GM23248 (cell line): ENCODE results near the gene TRIM32. TPM values are rescaled to one million over a fixed set of nuclear protein-coding genes. Genes with fewer than 3 reads are reported as not detected.
"Not testable (repeated sequence)": the region's sequence is repeated elsewhere in the genome, so short reads cannot be mapped to it uniquely, and the experiment has no call there.

ENCODE experiments used
- DNase-seq: peaks from one replicate; pipeline ENCODE4 v3.0.0-alpha.2; 2015
- H2AFZ ChIP-seq: fragments of 200-600 bp; sonication (generic); 2 replicates; pipeline ENCODE4 v1.6.1; 2016; ENCODE audit warnings: antibody characterized with exemption
- H3F3A ChIP-seq: fragments of 200-600 bp; sonication (generic); 2 replicates; pipeline ENCODE4 v1.6.1; 2016; ENCODE audit warnings: mild to moderate bottlenecking, antibody characterized with exemption, mixed run types; ENCODE audit not compliant: insufficient read depth
- H3K27ac ChIP-seq: fragments of 200-600 bp; sonication (generic); 2 replicates; pipeline ENCODE4 v1.5.1; 2016; ENCODE audit warnings: mild to moderate bottlenecking
- H3K27me3 ChIP-seq: fragments of 200-600 bp; sonication (generic); replicated peaks from 2 replicates; pipeline ENCODE4 v1.6.1; 2016; ENCODE audit warnings: mild to moderate bottlenecking; ENCODE audit not compliant: insufficient read depth
- H3K36me3 ChIP-seq: fragments of 200-600 bp; sonication (generic); 2 replicates; pipeline ENCODE4 v1.6.1; 2016; ENCODE audit warnings: low read depth, mild to moderate bottlenecking
- H3K4me1 ChIP-seq: fragments of 200-600 bp; sonication (generic); 2 replicates; pipeline ENCODE4 v1.6.1; 2016; ENCODE audit warnings: mild to moderate bottlenecking; ENCODE audit not compliant: insufficient read depth
- H3K4me2 ChIP-seq: fragments of 200-600 bp; sonication (generic); one replicate; pipeline ENCODE4 v1.6.1; 2016; ENCODE audit warnings: mild to moderate bottlenecking; ENCODE audit not compliant: unreplicated experiment
- H3K4me3 ChIP-seq: fragments of 200-600 bp; sonication (generic); 2 replicates; pipeline ENCODE4 v1.5.1; 2016; ENCODE audit warnings: mild to moderate bottlenecking
- H3K79me2 ChIP-seq: fragments of 200-600 bp; sonication (generic); 2 replicates; pipeline ENCODE4 v1.6.1; 2016; ENCODE audit warnings: mild to moderate bottlenecking; ENCODE audit not compliant: insufficient read depth
- H3K9ac ChIP-seq: fragments of 200-600 bp; sonication (generic); 2 replicates; pipeline ENCODE4 v1.6.1; 2016; ENCODE audit warnings: mild to moderate bottlenecking
- H3K9me2 ChIP-seq: fragments of 200-600 bp; sonication (generic); 2 replicates; pipeline ENCODE4 v1.6.1; 2016; ENCODE audit warnings: mixed run types, mild to moderate bottlenecking, moderate library complexity; ENCODE audit not compliant: insufficient read depth
- H3K9me3 ChIP-seq: fragments of 200-600 bp; sonication (generic); one replicate; pipeline ENCODE4 v1.6.1; 2017; ENCODE audit warnings: low read depth
- H4K20me1 ChIP-seq: fragments of 200-600 bp; sonication (generic); 2 replicates; pipeline ENCODE4 v1.6.0; 2016; ENCODE audit not compliant: insufficient read depth
- EZH2 ChIP-seq: fragments of 200-600 bp; sonication (generic); IDR thresholded peaks from 2 replicates; pipeline ENCODE4 v1.6.1; 2018; ENCODE audit warnings: antibody characterized with exemption, mild to moderate bottlenecking; ENCODE audit not compliant: insufficient read depth, poor library complexity, severe bottlenecking
- EZH2phosphoT487 ChIP-seq: fragments of 200-600 bp; sonication (generic); IDR thresholded peaks from 2 replicates; pipeline ENCODE4 v1.6.1; 2018; ENCODE audit warnings: antibody characterized with exemption, moderate library complexity, mild to moderate bottlenecking, low read depth; ENCODE audit not compliant: insufficient read depth
- WGBS, 2 experiments: methylation state at CpG; one replicate each; pipeline ENCODE4 v1.1.6; 2015 to 2017; ENCODE audit warnings: low lambda C conversion rate in 2 of 2, low coverage in 1 of 2; ENCODE audit errors: missing lambda C conversion rate in 2 of 2; 5-methylcytosine and 5-hydroxymethylcytosine counted together
- in situ Hi-C: fragments of 300-500 bp; cut with MboI; formaldehyde crosslinking; loops from 2 replicates; pipeline ENCODE4 v1.15.0; 2020
- polyA plus RNA-seq: library from polyadenylated mRNA; unstranded; fragments of >200 nt; fragmentation: Nextera tagmentation; extraction: Ambion mirVana; gene quantifications from 2 replicates; pipeline ENCODE4 v1.2.1, GENCODE V29; 2016
- total RNA-seq: library from RNA; depleted of rRNA; stranded (reverse); fragments of >200 nt; shearing (Covaris generic); gene quantifications from 2 replicates; pipeline ENCODE4 v1.2.3, GENCODE V29; 2014

Gene TRIM32
- total and polyA plus RNA-seq, 2 experiments from 2014 or later, result 34.5 to 41.9 TPM

GRCh38 chr9:116689486-116690032 is 2.5 kb downstream of the TRIM32 start:
- Histone ChIP-seq H3K4me2 (peak overlapping the region; percentile 93), H3K27me3 (no peaks in the 10 kb centered on the region)
- 89% methylated on average over 3 of the region's 3 CpGs for WGBS, 2 experiments

GRCh38 chr9:116690805-116691204 is 3.7 kb downstream of the TRIM32 start:
- H4K20me1 ChIP-seq, H3K27me3 ChIP-seq, in situ Hi-C loops, H3K9me3 ChIP-seq, H3K9ac ChIP-seq, DNase-seq, H3K4me2 ChIP-seq, H3K36me3 ChIP-seq, H2AFZ ChIP-seq, H3K4me3 ChIP-seq, H3K9me2 ChIP-seq: not testable (repeated sequence)
- Histone ChIP-seq H3K4me1 (peaks cover 82% of the 10 kb centered on the region), H3F3A (peaks cover 63% of the 10 kb centered on the region), H3K79me2 (peaks cover 90% of the 10 kb centered on the region), H3K27ac (peak overlapping the region; percentile 88; the same call in 1 of the 2 replicates)

More at GRCh38 chr9:116689486-116690032, 2.5 kb downstream of the TRIM32 start:
- no peaks in the 10 kb centered on the region for H3K9me3 ChIP-seq
- peak overlapping the region; percentile 99 for H3K4me3 ChIP-seq
- peak overlapping the region; percentile 48; the same call in 1 of the 2 replicates for H3K27ac ChIP-seq
- H3K9ac ChIP-seq, result peak overlapping the region; percentile 91; the same call in 1 of the 2 replicates
- peaks cover 52% of the 10 kb centered on the region for H3F3A ChIP-seq
- peaks cover 84% of the 10 kb centered on the region for H3K79me2 ChIP-seq
- no peaks in the 10 kb centered on the region for H3K9me2 ChIP-seq
- peaks cover 74% of the 10 kb centered on the region for H3K4me1 ChIP-seq
- in situ Hi-C loops, result no loop called here
- H2AFZ ChIP-seq, result no peak overlapping the region
- no peaks in the 10 kb centered on the region for H4K20me1 ChIP-seq
- no peaks in the 10 kb centered on the region for H3K36me3 ChIP-seq
- TF ChIP-seq EZH2phosphoT487 (no peak), EZH2 (no peak)
- DNase-seq, result no peak

- Histone ChIP-seq H3K9me2 (no peaks in the 10 kb centered on the region), H3K36me3 (peaks cover 6% of the 10 kb centered on the region; the same call in 1 of the 2 replicates), H3K9me3 (no peaks in the 10 kb centered on the region), H3K9ac (no peak overlapping the region), H3K79me2 (peaks cover 90% of the 10 kb centered on the region), H3K4me1 (peaks cover 82% of the 10 kb centered on the region), H3K4me3 (no peak overlapping the region), H3F3A (peaks cover 71% of the 10 kb centered on the region), H3K4me2 (no peak overlapping the region), H4K20me1 (no peaks in the 10 kb centered on the region), H3K27ac (peak overlapping the region; percentile 88), H3K27me3 (no peaks in the 10 kb centered on the region), H2AFZ (no peak overlapping the region)
- in situ Hi-C loops, result no loop called here
- WGBS, 2 experiments, result 97 to 100% methylated on average over 3 of the region's 3 CpGs
- TF ChIP-seq EZH2 (no peak), EZH2phosphoT487 (no peak)
- DNase-seq, result no peak
Observed at GRCh38 chr9:116691607-116692006, 4.5 kb downstream of the TRIM32 start.

GRCh38 chr9:116692616-116693015 is 5.5 kb downstream of the TRIM32 start:
- H3K4me2 ChIP-seq, result peak overlapping the region; percentile 48
- peak overlapping the region; percentile 60 for H3K9ac ChIP-seq
- WGBS, 2 experiments, result 94 to 95% methylated on average over 2 of the region's 2 CpGs
- no peaks in the 10 kb centered on the region for H3K9me2 ChIP-seq
- peaks cover 90% of the 10 kb centered on the region for H3K79me2 ChIP-seq
- peak overlapping the region; percentile 88 for H3K27ac ChIP-seq
- H3K27me3 ChIP-seq, result no peaks in the 10 kb centered on the region
- in situ Hi-C loops, result no loop called here
- no peaks in the 10 kb centered on the region for H3K9me3 ChIP-seq
- no peak overlapping the region for H2AFZ ChIP-seq
- H3K4me3 ChIP-seq, result peak overlapping the region; percentile 1; the same call in 1 of the 2 replicates
- H3K36me3 ChIP-seq, result peaks cover 6% of the 10 kb centered on the region; the same call in 1 of the 2 replicates
- peak; percentile 28 for DNase-seq
- peaks cover 79% of the 10 kb centered on the region for H3F3A ChIP-seq
- no peak for TF ChIP-seq EZH2phosphoT487
- TF ChIP-seq EZH2, result no peak
- peaks cover 91% of the 10 kb centered on the region for H3K4me1 ChIP-seq
- H4K20me1 ChIP-seq, result no peaks in the 10 kb centered on the region
